CD1c-positive myeloid dendritic cell (primary cell): Measurements from ENCODE around the gene BUD31.
A peak's percentile ranks its signal among the peaks of the same experiment; 100 is the strongest.

ENCODE experiments used
- DNase-seq: peaks from one replicate; pipeline ENCODE4 v3.0.0-alpha.2; 2016; ENCODE audit errors: extremely low spot score

Gene BUD31

GRCh38 chr7:99433158-99433557 lies 24.4 kb downstream of the BUD31 start:
- DNase-seq, result no peak

- DNase-seq, result no peak
Measured at GRCh38 chr7:99437946-99438572, 29.3 kb downstream of the BUD31 start.

GRCh38 chr7:99438573-99439480 lies 30.1 kb downstream of the BUD31 start, which contains the start of the genes CPSF4 and PTCD1:
Gene CPSF4, plus strand, starts transcription at chr7:99438943. Its CDS starts 140 bp downstream, at chr7:99439083.
Gene PTCD1, minus strand, starts transcription at chr7:99438798. Its CDS starts 3,556 bp downstream, at chr7:99435242.
- DNase-seq, result peak; percentile 97

- no peak for DNase-seq
Measured at GRCh38 chr7:99440195-99440594, 31.4 kb downstream of the BUD31 start.

GRCh38 chr7:99446096-99446495 lies 37.3 kb downstream of the BUD31 start:
- DNase-seq, result no peak

- DNase-seq, result no peak
Measured at GRCh38 chr7:99447943-99448342, 39.2 kb downstream of the BUD31 start.

- no peak for DNase-seq
Measured at GRCh38 chr7:99448855-99449254, 40.1 kb downstream of the BUD31 start.

- no peak for DNase-seq
Measured at GRCh38 chr7:99449326-99449725, 40.6 kb downstream of the BUD31 start.

GRCh38 chr7:99451936-99452335 lies 43.2 kb downstream of the BUD31 start:
- DNase-seq, result no peak

GRCh38 chr7:99452541-99452940 lies 43.8 kb downstream of the BUD31 start:
- DNase-seq, result no peak

- no peak for DNase-seq
Measured at GRCh38 chr7:99453105-99453504, 44.3 kb downstream of the BUD31 start.

- no peak for DNase-seq
Measured at GRCh38 chr7:99455874-99456273, 47.1 kb downstream of the BUD31 start.

GRCh38 chr7:99456288-99456687 lies 47.5 kb downstream of the BUD31 start:
- no peak for DNase-seq

- no peak for DNase-seq
Measured at GRCh38 chr7:99457050-99457649, 48.4 kb downstream of the BUD31 start.

GRCh38 chr7:99457650-99458493 lies 49.1 kb downstream of the BUD31 start:
- no peak for DNase-seq

- peak; percentile 26 for DNase-seq
Measured at GRCh38 chr7:99459087-99459486, 50.3 kb downstream of the BUD31 start.

- DNase-seq, result no peak
Measured at GRCh38 chr7:99460651-99461050, 51.9 kb downstream of the BUD31 start.

- no peak for DNase-seq
Measured at GRCh38 chr7:99461221-99461620, 52.5 kb downstream of the BUD31 start.

- no peak for DNase-seq
Measured at GRCh38 chr7:99465421-99465768, 56.6 kb downstream of the BUD31 start.

- no peak for DNase-seq
Measured at GRCh38 chr7:99468336-99468918, 59.7 kb downstream of the BUD31 start.
